CD4-positive, alpha-beta T cell treated with Interleukin-4 for 4 hours (primary cell): Measurements from ENCODE around the gene LRMDA.

Experiments used
- DNase-seq: peaks from one replicate; pipeline ENCODE4 v3.0.0-alpha.2; 2020

LRMDA gene

DNA sequence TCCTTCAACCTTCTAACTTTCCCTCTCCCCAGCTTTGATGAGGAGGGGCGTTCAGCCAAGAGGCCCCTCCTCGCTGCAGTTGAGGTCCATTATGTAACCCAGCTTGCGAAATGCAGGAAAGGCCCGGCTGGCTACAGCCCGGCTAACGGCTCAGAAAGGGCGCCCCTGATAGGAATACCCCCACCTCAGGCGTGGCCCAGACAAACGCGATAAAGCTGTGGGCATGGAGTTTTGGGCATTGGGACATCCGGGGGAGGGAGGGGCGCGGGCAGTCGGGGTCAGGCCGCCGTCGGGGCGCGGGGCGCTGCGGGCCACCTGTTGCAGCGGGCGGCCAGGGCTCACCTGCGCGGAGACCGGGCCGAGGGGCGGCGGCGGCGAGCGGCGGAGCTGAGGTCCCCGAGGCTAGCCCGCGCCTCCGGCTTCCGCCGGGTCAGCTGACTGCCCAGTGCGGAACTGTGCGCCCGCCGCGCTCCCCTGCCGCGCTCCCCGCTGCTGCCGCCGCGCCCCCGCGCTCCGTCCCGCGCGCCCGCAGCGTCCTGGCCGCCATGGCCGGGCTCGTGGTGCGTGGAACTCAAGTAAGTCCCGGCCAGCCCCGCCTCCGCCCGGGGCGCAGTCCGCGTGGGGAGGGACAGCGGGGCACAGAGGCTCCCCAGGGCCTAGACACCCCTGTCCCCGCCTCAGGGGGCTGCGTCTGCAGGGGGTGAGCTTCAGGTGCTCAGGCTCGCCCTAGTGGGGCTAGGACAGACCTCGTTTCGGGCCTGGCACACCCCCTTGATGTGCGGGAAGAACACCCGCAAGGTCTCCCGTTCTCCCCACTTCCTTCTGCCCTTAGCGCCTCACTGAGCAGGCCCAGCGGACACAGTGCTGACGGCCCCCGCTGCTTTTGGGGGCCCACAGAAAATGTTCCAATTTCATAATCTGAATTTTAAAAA is at the start of gene LRMDA:
Gene LRMDA (plus strand): TSS at position 445 of the 932 bp plus-strand sequence.
- DNase-seq = no peak

DNA sequence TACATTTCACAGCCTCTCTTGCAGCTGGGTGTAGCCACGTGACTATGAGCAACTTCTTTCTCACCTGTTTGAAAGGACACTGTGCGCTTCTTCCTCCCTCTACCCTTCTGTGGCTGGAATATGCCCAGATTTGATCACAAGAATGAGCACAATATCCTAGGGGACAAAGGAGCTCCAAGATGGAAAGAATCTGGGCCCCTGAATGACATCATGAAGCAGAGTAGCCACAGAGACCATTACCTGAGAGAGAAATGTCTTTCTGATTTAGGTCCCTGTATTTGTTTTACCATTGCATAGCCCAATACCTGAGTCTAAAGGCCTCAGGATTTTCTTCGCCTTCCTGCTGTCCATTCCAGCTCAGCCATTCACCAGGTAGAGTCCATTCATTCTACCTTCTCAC is 45.3 kb upstream of the LRMDA start:
- DNase-seq = no peak

DNA sequence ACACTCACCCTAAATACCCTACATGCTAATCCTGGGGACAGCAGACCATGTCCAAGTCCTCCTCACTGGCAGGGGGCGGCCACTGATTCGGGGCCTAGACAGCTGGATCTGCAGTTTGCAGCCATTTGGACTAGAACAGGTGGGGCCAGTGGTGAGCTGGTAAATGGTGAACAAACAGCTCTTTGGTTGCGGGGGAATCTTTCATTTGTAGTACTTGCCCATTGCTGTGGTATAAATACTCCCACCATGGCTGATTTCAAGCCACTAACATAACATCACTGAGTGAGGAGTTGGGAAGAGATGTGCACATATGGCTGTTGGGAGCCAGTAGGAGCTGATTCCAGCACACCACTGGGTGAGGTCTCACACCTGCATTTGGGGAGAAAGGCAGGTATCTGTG is 43.3 kb upstream of the LRMDA start:
- no peak for DNase-seq

DNA sequence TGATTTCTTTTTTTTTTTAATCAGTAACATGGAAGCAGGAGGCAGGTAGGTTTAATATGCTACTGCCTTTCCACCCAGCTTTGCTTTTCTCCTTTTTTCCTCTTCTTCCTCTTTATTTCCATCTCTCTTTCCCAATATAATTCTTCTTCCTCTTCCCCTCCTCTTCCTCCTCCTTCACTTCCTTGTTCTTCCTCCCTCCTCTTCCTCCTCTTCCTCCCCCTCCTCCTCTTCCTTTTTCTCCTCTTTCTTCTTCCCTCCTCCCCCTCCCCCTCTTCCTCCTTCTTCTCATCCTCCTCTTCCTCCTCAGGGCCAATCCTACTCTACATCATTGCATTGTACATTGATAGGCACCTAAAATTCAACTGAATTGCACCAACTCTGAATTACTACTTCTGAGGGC is 41.2 kb upstream of the LRMDA start:
- no peak for DNase-seq

DNA sequence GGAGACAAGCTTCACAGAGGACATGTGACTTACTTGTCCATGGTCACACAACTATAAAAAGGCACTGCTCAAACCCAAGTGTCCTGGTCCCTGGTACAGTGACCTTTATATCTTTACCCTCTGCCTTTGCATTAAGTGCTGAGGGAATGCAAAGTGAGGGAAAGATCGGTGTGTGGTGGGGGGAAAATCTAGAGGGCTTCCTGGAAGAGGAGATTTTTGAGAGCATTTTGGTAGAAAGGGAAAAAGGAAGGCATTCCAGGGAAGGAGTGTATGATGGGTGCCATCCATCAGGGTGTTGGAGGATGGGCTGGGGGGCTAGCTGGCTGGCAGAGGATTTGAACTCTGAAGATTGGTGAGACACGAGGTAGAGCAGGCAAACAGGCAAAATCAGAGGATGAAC is 39.2 kb upstream of the LRMDA start:
- DNase-seq = no peak

DNA sequence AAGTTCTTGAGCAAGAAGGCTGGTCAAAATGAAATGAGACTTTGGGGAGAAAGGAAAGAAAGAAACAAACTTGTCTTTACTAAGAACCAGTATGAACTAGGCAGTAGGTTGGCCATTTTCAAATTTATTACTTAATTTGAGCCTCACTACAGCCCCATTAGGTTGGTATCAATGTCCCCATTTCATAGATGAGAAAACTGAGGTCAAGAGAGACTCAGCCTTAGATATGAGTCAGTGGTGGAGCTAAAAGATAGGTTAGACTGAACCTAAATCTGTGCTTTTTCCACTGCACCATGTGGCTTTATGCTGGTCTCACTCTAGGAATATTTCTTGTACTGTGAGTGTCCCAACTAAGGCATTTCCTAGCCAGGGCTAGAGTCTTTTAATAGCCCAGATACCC is 38.7 kb upstream of the LRMDA start:
- no peak for DNase-seq

DNA sequence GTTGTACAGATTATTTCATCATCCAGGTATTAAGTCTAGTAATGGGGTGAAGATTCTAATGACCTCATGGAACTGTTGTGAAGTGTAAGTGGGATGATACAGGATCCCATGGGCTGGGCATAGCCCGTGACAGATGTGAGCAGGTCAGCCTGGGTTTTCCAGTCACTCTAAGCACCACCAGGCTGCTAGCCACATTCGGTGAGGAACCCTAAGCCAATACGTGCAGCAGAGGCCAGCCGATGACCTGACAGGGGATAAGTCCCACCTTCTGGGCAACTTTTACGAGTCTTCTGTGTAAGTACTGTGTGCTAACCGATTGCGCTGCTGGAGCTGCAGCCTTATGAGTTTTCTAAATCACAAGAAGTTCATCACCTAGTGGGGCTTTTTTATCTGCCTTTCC is 37.2 kb upstream of the LRMDA start:
- DNase-seq = no peak

DNA sequence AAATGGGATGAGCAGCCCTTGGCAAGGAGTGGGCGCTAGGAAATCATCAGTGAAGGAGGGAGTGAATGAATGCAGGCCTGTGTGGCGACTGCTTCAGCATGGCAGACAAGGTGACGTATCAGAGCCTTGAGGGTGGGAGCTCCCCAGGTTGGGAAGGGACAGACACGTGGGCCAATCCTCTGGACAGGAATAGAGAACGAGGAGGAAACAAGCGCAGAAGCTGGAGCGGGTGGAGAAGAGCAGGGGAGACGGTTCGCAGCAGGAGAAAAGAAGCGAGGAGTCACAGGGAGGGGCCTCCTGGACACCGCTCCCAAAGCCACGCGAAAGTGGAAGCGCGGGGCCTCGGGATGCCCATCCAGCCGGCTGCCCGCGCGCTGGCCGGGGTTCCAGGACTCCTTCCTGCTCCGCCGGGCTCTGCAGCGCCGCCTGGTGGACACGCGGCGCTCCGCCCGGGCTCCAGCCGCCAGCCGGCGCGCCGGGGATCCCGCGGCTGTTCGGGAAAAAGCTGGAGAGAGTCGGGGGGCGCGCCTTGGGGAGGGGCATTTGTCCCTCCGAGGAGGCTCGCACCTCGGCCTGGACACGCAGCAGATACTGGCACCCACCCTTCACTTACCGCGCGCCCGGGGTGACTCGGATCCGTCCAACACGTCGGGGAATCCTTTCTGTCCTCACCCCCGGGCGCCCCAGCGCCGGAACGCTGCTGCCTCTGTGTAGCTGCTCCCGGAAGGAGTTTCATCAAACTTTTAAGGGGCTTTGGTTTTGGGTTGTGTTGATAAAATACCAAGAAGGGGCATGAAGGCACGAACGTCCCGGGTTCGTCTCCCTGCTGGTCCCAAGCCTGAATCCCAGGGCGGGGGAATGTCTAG is 36.1 kb upstream of the LRMDA start:
- no peak for DNase-seq

DNA sequence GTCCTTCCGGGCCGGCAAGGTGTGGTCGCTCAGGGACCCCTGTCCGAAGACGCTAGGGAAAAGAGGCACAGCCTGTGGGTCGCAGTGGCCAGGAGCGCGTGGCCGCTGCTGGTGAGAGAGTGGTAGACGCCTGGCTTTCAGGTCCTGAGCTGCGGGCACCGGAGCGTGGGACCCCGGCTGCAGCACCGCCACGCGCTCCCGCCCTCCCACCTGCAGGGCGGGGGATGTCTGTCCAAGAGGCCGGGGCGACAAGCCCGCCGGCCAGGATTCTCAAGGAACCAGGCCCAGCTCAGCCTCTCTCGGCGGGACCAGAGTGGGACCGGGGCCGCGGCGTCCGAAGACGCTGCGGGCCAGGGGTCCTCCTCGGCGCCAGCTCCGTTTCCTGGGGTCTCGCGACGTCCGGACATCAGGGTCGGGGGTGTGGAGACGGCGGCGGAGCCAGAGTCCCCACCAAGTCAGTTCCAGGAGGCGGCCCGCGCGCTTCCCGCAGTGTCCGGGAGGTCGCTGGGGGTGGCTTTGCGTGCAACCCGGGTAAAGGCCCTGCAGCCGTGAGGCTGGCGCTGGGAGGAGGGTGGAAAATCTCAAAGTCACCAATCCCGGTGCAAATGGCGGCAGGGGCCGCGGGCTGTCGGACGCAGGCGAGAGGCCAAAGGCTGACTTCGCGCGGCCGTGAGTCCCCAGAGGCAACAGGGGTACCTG is 35.3 kb upstream of the LRMDA start:
- DNase-seq = no peak

DNA sequence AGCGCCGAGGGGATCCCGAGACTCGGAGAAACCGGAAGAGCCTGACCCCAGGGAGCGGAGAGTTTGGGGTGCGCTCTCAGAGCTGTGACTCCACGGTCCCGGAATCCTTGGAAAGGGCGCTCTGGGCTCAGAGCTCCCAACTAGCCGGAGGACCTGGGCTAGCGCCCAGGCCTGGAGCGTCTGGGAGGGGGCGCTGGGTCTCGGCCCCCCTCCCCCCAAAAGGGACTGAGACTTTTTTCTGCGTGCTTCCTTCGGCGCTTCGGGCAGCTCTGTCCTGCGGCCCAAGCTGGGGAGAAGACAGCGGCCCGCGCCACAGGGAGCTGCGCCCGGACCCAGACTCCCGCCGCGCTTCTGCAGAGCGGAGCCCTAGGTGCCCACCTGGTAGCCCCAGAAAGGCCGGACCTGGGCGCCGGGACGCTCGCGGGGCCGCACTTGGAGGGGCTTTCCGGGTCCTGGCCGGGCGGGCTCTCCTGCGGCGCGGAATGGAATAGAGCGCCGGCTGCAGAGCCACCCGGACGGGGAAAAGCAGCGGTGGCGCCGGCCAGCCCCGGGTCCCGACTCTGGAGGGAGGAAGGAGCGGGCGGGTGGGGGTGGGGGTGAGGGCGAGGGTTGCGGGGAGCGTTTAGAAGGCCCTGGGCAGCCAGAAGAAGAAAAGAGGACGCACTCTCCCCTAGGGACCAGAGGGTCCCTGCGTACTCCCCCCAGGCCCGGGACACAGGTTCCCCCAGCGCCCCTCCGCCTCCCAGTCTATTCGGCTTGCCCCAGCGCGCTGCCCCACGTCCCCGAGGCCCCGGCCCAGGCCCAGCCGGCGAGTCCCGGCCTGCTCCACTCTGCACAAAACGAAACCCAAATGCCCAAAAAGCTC is 34.6 kb upstream of the LRMDA start:
- no peak for DNase-seq

DNA sequence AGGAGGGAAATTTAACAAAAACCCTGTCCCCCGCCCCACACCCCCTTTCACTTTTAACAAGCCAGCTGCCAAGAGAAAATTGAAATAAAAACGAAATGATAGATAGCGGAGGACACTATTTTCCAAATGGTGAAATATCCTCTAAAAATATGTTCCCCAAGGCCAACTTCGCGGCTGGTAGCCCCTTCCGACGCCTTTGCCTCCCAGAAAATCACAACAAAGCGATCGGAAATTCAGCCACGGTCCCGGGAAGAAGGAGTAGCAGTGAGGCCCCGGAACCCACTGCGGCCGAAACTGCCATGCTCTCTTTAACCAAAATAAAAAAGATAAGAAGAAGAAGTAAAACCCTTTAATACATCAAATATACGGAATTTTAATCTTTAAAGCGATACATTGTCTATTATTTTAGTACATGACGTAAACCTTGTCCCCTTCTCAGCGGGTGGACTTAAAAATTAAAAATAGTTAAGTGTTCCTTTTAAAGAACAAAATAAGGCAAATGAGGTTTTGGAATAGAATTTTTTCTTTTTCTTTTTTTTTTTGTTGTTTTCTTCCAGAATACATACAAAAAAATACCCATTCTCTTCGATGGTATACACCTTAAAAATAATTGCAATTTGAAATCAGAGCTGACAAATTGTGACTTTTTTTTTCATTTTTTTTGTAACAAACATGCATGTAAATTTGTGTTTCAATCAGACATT is 33.8 kb upstream of the LRMDA start:
- no peak for DNase-seq

DNA sequence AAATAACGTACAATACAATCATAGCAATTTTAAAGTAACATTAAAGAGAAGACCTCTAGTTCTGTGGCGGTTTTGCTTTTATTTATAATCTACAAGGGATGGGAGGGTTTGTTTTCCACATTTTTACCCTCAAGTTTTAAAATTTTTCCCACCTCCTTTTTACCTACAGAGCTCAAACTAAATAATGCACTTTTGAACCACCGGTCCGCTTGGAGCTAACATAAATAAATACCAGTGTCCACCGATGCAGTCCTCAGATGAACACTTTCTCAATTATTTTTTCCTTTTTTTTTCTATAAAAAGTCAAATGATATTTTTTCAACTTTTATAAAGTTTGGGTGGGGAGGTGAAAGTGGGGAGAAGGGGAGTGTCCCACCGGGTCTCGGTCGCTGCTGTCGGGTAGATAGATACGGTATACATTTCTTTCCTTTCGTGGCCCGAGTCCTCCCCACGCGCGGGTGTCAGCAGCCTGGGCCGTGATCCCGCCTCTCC is 33.2 kb upstream of the LRMDA start:
- no peak for DNase-seq

DNA sequence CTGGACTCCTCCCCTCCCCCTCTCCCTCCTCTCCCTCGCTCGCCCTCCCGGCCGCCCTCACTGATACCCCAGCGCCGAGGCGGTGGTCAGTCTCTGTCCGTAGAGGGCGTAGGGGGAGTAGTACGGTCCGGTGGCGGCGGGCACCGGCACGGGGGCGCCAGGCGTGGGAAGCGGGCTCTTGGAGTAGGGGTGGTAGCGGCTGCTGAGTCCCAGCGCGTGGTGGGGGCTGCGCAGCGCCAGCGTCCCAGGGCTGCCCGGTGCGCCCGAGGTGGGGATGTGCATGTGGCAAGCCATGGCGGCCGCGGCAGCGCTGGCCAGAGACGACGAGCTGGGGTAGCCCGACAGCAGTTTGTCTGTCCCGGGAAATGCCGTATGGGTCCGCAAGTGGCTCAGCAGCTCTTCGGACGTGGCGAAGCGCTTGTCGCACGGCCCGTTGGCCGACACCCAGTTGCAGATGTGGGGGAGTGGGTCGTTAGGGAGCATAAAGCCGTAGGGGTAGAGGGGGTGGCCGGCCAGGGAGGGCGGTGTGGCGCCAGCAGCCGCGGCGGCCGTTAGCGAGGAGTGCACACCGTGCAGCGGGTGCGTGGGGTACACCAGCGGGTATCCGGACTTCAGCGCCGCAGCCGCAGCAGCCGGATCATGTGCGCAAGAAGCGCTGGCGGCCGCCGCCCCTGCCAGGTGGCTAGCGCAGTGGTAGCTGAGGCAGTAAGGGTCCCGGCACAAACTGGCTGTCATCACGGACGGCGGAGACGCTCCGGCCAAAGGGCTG is 32.5 kb upstream of the LRMDA start:
- DNase-seq = no peak

DNA sequence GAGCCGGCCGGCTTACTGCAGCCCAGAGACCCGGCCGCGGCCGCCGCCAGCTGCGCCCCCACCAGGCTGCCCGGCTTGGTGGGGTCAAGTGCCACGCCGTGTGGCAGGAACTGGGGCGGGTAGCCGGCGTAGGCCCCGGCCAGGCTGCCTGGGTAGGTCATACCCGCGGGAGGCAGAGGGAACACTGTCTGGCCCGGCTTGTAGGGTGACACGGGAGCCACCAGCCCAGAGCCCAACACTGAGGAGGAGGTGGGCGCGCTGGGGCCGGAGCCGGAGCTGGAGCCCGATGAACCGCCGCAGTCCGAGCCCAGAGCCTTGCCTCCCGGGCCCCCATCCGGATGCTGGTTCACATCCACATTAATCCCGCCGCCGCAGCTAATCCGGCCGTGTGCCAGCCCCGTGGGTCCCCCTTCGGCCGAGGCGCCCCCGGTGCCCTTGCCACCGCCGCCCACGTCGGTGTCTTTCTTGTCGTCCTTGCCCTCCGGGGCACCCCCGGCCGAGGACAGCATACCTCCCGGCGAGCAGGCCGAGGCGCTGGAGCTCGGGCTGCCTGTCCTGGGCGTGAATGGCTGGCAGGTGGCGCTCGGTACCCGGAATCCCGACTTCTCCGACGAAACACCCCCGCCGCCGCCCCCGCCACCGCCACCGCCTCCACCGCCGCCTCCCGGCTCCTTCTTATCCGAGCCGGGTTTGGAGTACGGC is 31.8 kb upstream of the LRMDA start:
- peak; percentile 22 for DNase-seq

DNA sequence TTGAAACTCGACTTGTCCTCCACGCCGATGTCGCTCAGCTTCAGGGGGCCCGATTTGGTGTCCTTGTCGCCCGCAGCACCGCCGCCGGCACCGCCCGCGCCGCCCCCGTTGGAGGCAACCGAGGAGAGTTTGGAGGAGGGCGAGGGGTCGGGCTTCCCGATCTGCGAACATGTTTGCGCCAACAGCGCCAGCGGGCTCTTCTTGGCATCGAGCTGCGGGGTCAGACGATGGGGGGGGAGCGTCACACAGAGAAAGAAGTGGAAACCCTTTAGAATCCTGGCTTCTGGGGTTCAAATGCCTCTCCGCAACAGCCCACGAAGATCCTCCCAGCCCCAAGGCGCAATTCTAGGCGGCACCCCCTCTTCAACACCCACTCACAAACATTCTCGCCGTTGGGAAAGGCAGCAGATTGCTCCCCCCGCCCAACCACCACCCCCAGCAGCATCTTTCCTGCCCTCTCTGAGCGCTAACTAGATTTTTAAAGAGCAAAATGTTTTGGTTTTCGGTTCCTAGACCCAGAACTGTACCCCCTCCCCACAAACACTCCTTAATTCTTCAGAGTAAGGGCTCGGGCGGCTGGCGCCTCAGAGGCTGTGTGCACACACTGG is 31.2 kb upstream of the LRMDA start:
- DNase-seq = no peak

DNA sequence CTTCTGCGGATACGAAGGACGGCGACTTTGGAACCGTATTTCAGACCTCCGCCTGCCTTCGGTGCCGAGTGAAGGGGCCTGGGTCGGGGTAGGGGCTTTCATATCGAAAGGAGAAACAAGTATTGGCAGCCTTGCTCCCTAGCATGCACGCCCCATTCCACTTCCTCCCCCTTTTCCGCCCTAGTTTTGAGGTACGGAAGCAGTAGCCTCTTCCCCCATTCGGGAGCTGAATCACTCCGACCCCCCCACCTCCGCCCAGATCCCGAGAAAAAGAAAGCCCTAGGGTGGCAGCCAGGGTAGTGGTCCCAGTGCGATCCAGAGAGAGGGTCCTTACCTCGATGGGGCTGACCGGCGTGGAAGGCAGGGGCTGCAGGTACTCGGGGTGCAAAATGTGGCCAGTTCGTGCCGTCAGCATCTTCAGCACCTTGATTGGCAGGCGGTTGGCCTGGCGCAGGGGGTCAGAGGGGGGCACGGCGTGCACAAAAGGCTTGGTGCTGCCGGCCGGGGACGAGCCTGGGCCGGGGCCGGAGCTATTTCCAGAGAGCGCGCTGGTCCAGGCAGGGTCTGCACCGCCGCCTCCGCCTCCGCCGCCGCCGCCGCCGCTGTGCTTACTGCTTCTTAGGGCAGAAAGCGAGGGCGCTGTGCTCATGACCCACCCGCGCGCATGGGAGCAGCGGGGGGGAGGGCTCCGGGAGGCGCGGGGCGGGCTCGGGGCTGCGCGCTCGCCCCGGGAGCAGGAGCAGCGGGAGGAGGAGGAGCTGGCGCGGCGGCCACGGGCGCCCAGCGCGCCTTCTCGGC is 30.5 kb upstream of the LRMDA start:
- no peak for DNase-seq

DNA sequence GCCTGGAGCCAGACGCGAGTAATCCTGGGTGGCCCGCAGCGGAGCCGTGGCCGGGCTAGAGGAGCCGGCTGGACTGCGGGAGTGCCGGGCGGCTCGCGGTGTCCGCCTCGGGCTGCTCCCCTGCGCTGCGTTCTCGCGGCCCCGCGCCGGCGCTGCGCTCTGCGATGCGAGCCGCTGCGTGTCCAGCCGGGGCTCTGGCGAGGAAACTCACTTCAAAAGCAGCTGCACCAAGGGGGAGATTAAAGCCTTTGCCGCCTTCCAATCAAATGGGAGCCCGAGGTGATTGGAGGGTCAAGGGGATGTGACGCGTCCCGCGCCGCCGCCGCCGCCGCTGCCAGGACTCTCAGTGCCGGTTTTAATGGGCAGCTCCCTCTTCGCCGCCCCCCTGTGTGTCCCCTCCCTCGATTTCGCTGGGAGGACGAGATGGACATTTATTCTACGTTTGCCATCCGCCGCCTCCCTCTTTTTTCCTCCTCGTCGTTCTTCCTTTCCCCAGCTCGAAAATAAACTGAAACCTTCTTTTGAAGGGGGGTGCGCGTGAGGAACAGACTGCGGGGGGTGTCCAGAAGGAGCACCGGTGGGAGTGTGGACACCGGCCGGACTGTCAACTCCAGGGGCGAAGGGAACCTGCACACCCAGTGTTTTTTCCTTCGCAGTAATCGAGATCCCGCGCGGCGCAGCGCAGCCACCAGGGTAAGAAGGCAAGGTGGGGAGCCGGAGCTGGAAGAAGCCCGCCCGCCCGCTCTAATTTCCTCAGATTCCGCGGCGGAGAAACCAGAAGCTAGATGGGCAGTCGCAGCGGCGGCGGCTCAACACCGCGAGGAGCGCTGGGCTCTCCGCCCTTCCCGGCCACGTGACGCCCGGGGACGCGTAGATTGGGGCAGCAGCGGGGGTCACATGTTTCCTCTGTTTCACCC is 29.6 kb upstream of the LRMDA start, which contains the start of gene ZNF503:
Gene ZNF503 (minus strand): TSS at position 196 of the 917 bp plus-strand sequence. CDS start 345 bp downstream, outside the sequence.
- DNase-seq = no peak
